HG03025 (cell line): Measurements from ENCODE around the gene NAALADL2.
"Not testable (repeated sequence)": the region's sequence is repeated elsewhere in the genome, so short reads cannot be mapped to it uniquely, and the experiment has no call there.

Experiments used
- ATAC-seq: cut with Tn5 transposase; IDR thresholded peaks from one replicate; pipeline ENCODE4 v1.9.1; 2021; ENCODE audit warnings: mild to moderate bottlenecking, moderate library complexity; ENCODE audit not compliant: unreplicated experiment, low FRiP score

The NAALADL2 gene

GRCh38 chr3:175066617-175067415, 207.7 kb downstream of the NAALADL2 start:
- ATAC-seq = no peak

GRCh38 chr3:175068587-175068986, 209.5 kb downstream of the NAALADL2 start:
- no peak for ATAC-seq

- no peak for ATAC-seq
Measured at GRCh38 chr3:175070946-175071345, 211.8 kb downstream of the NAALADL2 start.

- ATAC-seq = no peak
Measured at GRCh38 chr3:175073219-175073905, 214.2 kb downstream of the NAALADL2 start.

- no peak for ATAC-seq
Measured at GRCh38 chr3:175075269-175075668, 216.1 kb downstream of the NAALADL2 start.

GRCh38 chr3:175077216-175077615, 218.1 kb downstream of the NAALADL2 start:
- ATAC-seq = no peak

- no peak for ATAC-seq
Measured at GRCh38 chr3:175082631-175083030, 223.5 kb downstream of the NAALADL2 start.

GRCh38 chr3:175087128-175087527, 228.0 kb downstream of the NAALADL2 start:
- not testable (repeated sequence) for ATAC-seq

- no peak for ATAC-seq
Measured at GRCh38 chr3:175088766-175089380, 229.7 kb downstream of the NAALADL2 start.

- ATAC-seq = no peak
Measured at GRCh38 chr3:175091426-175092114, 232.4 kb downstream of the NAALADL2 start.

GRCh38 chr3:175093748-175094147, 234.6 kb downstream of the NAALADL2 start:
- ATAC-seq = no peak

GRCh38 chr3:175094344-175094743, 235.2 kb downstream of the NAALADL2 start:
- ATAC-seq = no peak

- ATAC-seq = no peak
Measured at GRCh38 chr3:175098644-175099043, 239.5 kb downstream of the NAALADL2 start.

- no peak for ATAC-seq
Measured at GRCh38 chr3:175102161-175102560, 243.0 kb downstream of the NAALADL2 start.

GRCh38 chr3:175103298-175103697, 244.2 kb downstream of the NAALADL2 start:
- ATAC-seq = no peak

GRCh38 chr3:175105066-175105465, 245.9 kb downstream of the NAALADL2 start:
- no peak for ATAC-seq

GRCh38 chr3:175107231-175107630, 248.1 kb downstream of the NAALADL2 start:
- ATAC-seq = no peak

- no peak for ATAC-seq
Measured at GRCh38 chr3:175107995-175108394, 248.9 kb downstream of the NAALADL2 start.

GRCh38 chr3:175108613-175109151, 249.5 kb downstream of the NAALADL2 start:
- ATAC-seq = no peak

GRCh38 chr3:175111036-175111435, 251.9 kb downstream of the NAALADL2 start:
- no peak for ATAC-seq
